Vagina (tissue), 2 donors: ENCODE results near the gene UBE2F. TPM values are rescaled to one million over a fixed set of nuclear protein-coding genes. Genes with fewer than 3 reads are reported as not detected.
A peak's percentile ranks its signal among the peaks of the same experiment; 100 is the strongest.

Experiments
- DNase-seq, 2 donors: peaks; one replicate each; pipeline ENCODE4 v3.0.0-alpha.2; 2017; ENCODE audit errors: extremely low spot score in 2 of 2
- H3K27ac ChIP-seq: fragments of 200-600 bp; sonication (generic); one replicate; pipeline ENCODE4 v1.5.1; 2019
- H3K27me3 ChIP-seq: fragments of 200-600 bp; sonication (generic); one replicate; pipeline ENCODE4 v1.5.1; 2019
- H3K36me3 ChIP-seq, 2 donors: fragments of 200-600 bp; sonication (generic); one replicate each; pipeline ENCODE4 v1.5.1; 2017 to 2019
- H3K4me1 ChIP-seq: fragments of 200-600 bp; sonication (generic); one replicate; pipeline ENCODE4 v1.5.1; 2019
- H3K4me3 ChIP-seq, 2 donors: fragments of 200-600 bp; sonication (generic); 1 replicate in 1 of 2; 2 replicates in 1 of 2; pipeline ENCODE4 v1.5.1; 2016 to 2019
- H3K9me3 ChIP-seq: fragments of 200-600 bp; sonication (generic); one replicate; pipeline ENCODE4 v1.5.1; 2019
- CTCF ChIP-seq, 3 experiments: fragments of 450-650 bp in 2 of 3; fragments of 200-600 bp in 1 of 3; sonication (generic) in 1 of 3; IDR thresholded peaks; one replicate each; pipeline ENCODE4 v1.5.1; 2017 to 2019; ENCODE audit warnings: antibody characterized with exemption in 3 of 3, mild to moderate bottlenecking in 2 of 3, moderate library complexity in 2 of 3
- POLR2A ChIP-seq, 2 donors: fragments of 450-650 bp; IDR thresholded peaks; one replicate each; pipeline ENCODE4 v1.6.1; 2017; ENCODE audit warnings: antibody characterized with exemption in 2 of 2, mild to moderate bottlenecking in 2 of 2, moderate library complexity in 2 of 2
- POLR2AphosphoS5 ChIP-seq, 2 donors: sonication (generic); formaldehyde crosslinking; IDR thresholded peaks; one replicate each; pipeline ENCODE4 v1.9.0; 2017; ENCODE audit warnings: antibody characterized with exemption in 2 of 2, mild to moderate bottlenecking in 2 of 2, low read depth in 1 of 2; ENCODE audit not compliant: insufficient read depth in 1 of 2
- intact Hi-C: fragments of 100-400 bp; cut with DNase I; formaldehyde crosslinking; loops from one replicate; pipeline ENCODE4 v1.15.1; 2023
- total RNA-seq: library from RNA; depleted of rRNA; stranded (reverse); fragments of >200 nt; gene quantifications from one replicate; pipeline ENCODE4 v1.2.3, GENCODE V29; 2016

UBE2F gene
- total RNA-seq, 1 donor from 2014 or later: 57.0 TPM

- TF ChIP-seq POLR2A (IDR thresholded peaks at IDR 0.05): peak in 1 of 2 donors; percentile 56
- TF ChIP-seq CTCF (IDR thresholded peaks at IDR 0.05): peak in 1 of 3 experiments; percentile 21
- peak; percentile 69 to 90 for TF ChIP-seq POLR2AphosphoS5 (IDR thresholded peaks at IDR 0.05; ENCODE audit: insufficient read depth in 1 of 2, low read depth in 1 of 2)
- H3K27me3 ChIP-seq: no peaks in the 10 kb centered on the region
- intact Hi-C loops: loop anchor here (10.0 kb wide), 1 partner anchor 184 kb away; the partner anchor contains the start of gene HES6
Observed at GRCh38 chr2:238060542-238061314, 93.9 kb downstream of the UBE2F start, which contains the start of gene SCLY. Gene SCLY, plus strand, starts transcription at chr2:238061001. Its CDS starts 54 bp downstream, at chr2:238061055.

GRCh38 chr2:238061315-238062202 is 94.7 kb downstream of the UBE2F start:
- no peaks in the 10 kb centered on the region for H3K9me3 ChIP-seq
- no peaks in the 10 kb centered on the region for H3K36me3 ChIP-seq
- H3K27me3 ChIP-seq: no peaks in the 10 kb centered on the region
- H3K4me1 ChIP-seq: peaks cover 20% of the 10 kb centered on the region
- peak overlapping the region; percentile 75 for H3K27ac ChIP-seq
- no peak for TF ChIP-seq CTCF (IDR thresholded peaks at IDR 0.05)
- no peak for DNase-seq
- peak overlapping the region; percentile 80 to 84 for H3K4me3 ChIP-seq
- intact Hi-C loops: loop anchor here (10.0 kb wide), 1 partner anchor 183 kb away; the partner anchor contains the start of gene HES6

More at GRCh38 chr2:238060542-238061314, 93.9 kb downstream of the UBE2F start, which contains the start of gene SCLY:
- no peaks in the 10 kb centered on the region for H3K9me3 ChIP-seq
- peaks cover 20% of the 10 kb centered on the region for H3K4me1 ChIP-seq
- peak within 1 kb of the TSS; percentile 80 to 84 for H3K4me3 ChIP-seq
- peak in 1 of 2 donors; percentile 98 for DNase-seq
- peak within 1 kb of the TSS; percentile 75 for H3K27ac ChIP-seq
- no peaks in the 10 kb centered on the region for H3K36me3 ChIP-seq

GRCh38 chr2:238063414-238064189 is 96.8 kb downstream of the UBE2F start:
- no peaks in the 10 kb centered on the region for H3K27me3 ChIP-seq
- intact Hi-C loops: loop anchor here (10.0 kb wide), 1 partner anchor 181 kb away; the partner anchor contains the start of gene HES6
- no peaks in the 10 kb centered on the region for H3K9me3 ChIP-seq
- DNase-seq: no peak
- peaks cover 0 to 5% of the 10 kb centered on the region in 2 donors for H3K36me3 ChIP-seq
- H3K4me1 ChIP-seq: peaks cover 20% of the 10 kb centered on the region
- no peak overlapping the region for H3K27ac ChIP-seq
- TF ChIP-seq POLR2A (IDR thresholded peaks at IDR 0.05): no peak
- TF ChIP-seq CTCF (IDR thresholded peaks at IDR 0.05): no peak
- no peak overlapping the region for H3K4me3 ChIP-seq

- Histone ChIP-seq H3K4me3 (no peak overlapping the region), H3K27me3 (no peaks in the 10 kb centered on the region), H3K4me1 (peaks cover 20% of the 10 kb centered on the region), H3K9me3 (no peaks in the 10 kb centered on the region), H3K36me3 (peaks cover 0 to 13% of the 10 kb centered on the region in 2 donors), H3K27ac (no peak overlapping the region)
- intact Hi-C loops: loop anchor here (10.0 kb wide), 1 partner anchor 180 kb away; the partner anchor contains the start of gene HES6
- DNase-seq: no peak
- no peak for TF ChIP-seq POLR2AphosphoS5 (IDR thresholded peaks at IDR 0.05; ENCODE audit: insufficient read depth in 1 of 2, low read depth in 1 of 2)
- TF ChIP-seq POLR2A (IDR thresholded peaks at IDR 0.05): no peak
- no peak for TF ChIP-seq CTCF (IDR thresholded peaks at IDR 0.05)
Observed at GRCh38 chr2:238064376-238064775, 97.6 kb downstream of the UBE2F start.
